ENCODE results near the gene FNDC3A.

The FNDC3A gene

DNA sequence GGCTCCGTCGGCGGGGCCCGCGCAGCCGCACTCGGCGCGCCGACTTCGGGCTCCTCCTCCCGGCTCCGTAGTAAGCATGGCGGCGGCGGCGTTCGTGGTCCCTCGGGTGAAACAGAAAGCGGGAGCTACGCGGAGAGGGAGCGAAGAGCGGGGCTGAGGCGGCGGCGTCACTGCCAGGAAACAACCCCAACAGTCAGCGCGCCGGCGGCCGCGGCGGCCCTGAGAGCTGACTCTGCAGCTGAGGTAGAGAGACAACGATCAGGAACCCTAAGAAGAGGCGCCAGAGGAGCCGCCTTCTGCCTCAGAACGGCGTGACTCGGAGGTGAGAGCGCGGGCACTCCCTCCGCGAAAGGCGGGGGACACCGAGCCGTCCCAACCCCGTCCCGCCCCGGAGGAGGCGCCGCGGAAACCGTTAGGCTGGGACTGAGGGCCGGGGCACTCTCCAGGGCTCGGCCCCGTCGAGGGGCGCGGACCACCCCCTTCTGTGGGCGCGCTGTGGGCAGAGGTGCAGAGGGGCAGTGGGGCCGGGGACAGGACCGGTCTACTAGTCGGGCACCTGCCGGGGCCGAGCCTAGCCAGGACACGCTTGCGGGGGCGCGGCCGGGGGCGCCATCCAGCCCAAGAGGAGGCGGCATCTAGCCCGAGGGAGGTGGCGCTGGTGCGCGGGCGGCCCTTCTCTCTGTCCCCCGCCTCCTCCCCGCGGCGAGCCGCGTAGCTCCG lies at the start of gene FNDC3A:
FNDC3A (plus strand) TSS at position 57 of the 720 bp plus-strand sequence. CDS start 30,279 bp downstream, outside the sequence.
- H3K27me3 ChIP-seq (replicated peaks; ENCODE audit: control insufficient read depth, insufficient read depth, low read length): no peaks in the 10 kb centered on the region

GRCh38 chr13:48928757-48929430 lies 46.8 kb upstream of the FNDC3A start:
- TF ChIP-seq CTCF (IDR thresholded peaks at IDR 0.05; ENCODE audit: insufficient read depth, low read length, poor library complexity, severe bottlenecking): no peak
- H3K4me3 ChIP-seq (replicated peaks; ENCODE audit: low read depth, low read length): no peak overlapping the region

More for the DNA sequence above, at the start of gene FNDC3A:
- peak; percentile 91 for DNase-seq (ENCODE audit: extremely low read depth, insufficient read length)
- TF ChIP-seq CTCF (IDR thresholded peaks at IDR 0.05; ENCODE audit: insufficient read depth, low read length, poor library complexity, severe bottlenecking): peak; percentile 14
- Histone ChIP-seq H3K4me3 (replicated peaks; ENCODE audit: low read depth, low read length) (peak within 1 kb of the TSS; percentile 95), H3K36me3 (ENCODE audit: control insufficient read depth, insufficient read depth, low read length) (no peaks in the 10 kb centered on the region)

GRCh38 chr13:48930918-48931317 lies 44.8 kb upstream of the FNDC3A start:
- no peak for TF ChIP-seq CTCF (IDR thresholded peaks at IDR 0.05; ENCODE audit: insufficient read depth, low read length, poor library complexity, severe bottlenecking)
- DNase-seq (ENCODE audit: extremely low read depth, insufficient read length): no peak
- Histone ChIP-seq H3K27me3 (replicated peaks; ENCODE audit: control insufficient read depth, insufficient read depth, low read length) (no peaks in the 10 kb centered on the region), H3K4me3 (replicated peaks; ENCODE audit: low read depth, low read length) (no peak overlapping the region), H3K36me3 (ENCODE audit: control insufficient read depth, insufficient read depth, low read length) (no peaks in the 10 kb centered on the region)

More at GRCh38 chr13:48928757-48929430, 46.8 kb upstream of the FNDC3A start:
- Histone ChIP-seq H3K27me3 (replicated peaks; ENCODE audit: control insufficient read depth, insufficient read depth, low read length) (no peaks in the 10 kb centered on the region), H3K36me3 (ENCODE audit: control insufficient read depth, insufficient read depth, low read length) (no peaks in the 10 kb centered on the region)
- DNase-seq (ENCODE audit: extremely low read depth, insufficient read length): no peak

GRCh38 chr13:48938308-48938943 lies 37.3 kb upstream of the FNDC3A start:
- H3K27me3 ChIP-seq (replicated peaks; ENCODE audit: control insufficient read depth, insufficient read depth, low read length): no peaks in the 10 kb centered on the region
- H3K36me3 ChIP-seq (ENCODE audit: control insufficient read depth, insufficient read depth, low read length): no peaks in the 10 kb centered on the region
- DNase-seq (ENCODE audit: extremely low read depth, insufficient read length): no peak
- no peak overlapping the region for H3K4me3 ChIP-seq (replicated peaks; ENCODE audit: low read depth, low read length)
- no peak for TF ChIP-seq CTCF (IDR thresholded peaks at IDR 0.05; ENCODE audit: insufficient read depth, low read length, poor library complexity, severe bottlenecking)

GRCh38 chr13:48939728-48940127 lies 36.0 kb upstream of the FNDC3A start:
- TF ChIP-seq CTCF (IDR thresholded peaks at IDR 0.05; ENCODE audit: insufficient read depth, low read length, poor library complexity, severe bottlenecking): no peak
- DNase-seq (ENCODE audit: extremely low read depth, insufficient read length): no peak
- Histone ChIP-seq H3K27me3 (replicated peaks; ENCODE audit: control insufficient read depth, insufficient read depth, low read length) (no peaks in the 10 kb centered on the region), H3K36me3 (ENCODE audit: control insufficient read depth, insufficient read depth, low read length) (no peaks in the 10 kb centered on the region), H3K4me3 (replicated peaks; ENCODE audit: low read depth, low read length) (no peak overlapping the region)

All from GM06990 (cell line).